GM21381 (cell line): ENCODE results near the gene GGA3.
"Not testable (repeated sequence)": the region's sequence is repeated elsewhere in the genome, so short reads cannot be mapped to it uniquely, and the experiment has no call there.

Experiments used
- ATAC-seq: cut with Tn5 transposase; IDR thresholded peaks from one replicate; pipeline ENCODE4 v1.9.1; 2021; ENCODE audit warnings: mild to moderate bottlenecking, moderate library complexity; ENCODE audit not compliant: unreplicated experiment

Gene GGA3, protein sequence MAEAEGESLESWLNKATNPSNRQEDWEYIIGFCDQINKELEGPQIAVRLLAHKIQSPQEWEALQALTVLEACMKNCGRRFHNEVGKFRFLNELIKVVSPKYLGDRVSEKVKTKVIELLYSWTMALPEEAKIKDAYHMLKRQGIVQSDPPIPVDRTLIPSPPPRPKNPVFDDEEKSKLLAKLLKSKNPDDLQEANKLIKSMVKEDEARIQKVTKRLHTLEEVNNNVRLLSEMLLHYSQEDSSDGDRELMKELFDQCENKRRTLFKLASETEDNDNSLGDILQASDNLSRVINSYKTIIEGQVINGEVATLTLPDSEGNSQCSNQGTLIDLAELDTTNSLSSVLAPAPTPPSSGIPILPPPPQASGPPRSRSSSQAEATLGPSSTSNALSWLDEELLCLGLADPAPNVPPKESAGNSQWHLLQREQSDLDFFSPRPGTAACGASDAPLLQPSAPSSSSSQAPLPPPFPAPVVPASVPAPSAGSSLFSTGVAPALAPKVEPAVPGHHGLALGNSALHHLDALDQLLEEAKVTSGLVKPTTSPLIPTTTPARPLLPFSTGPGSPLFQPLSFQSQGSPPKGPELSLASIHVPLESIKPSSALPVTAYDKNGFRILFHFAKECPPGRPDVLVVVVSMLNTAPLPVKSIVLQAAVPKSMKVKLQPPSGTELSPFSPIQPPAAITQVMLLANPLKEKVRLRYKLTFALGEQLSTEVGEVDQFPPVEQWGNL

DNA sequence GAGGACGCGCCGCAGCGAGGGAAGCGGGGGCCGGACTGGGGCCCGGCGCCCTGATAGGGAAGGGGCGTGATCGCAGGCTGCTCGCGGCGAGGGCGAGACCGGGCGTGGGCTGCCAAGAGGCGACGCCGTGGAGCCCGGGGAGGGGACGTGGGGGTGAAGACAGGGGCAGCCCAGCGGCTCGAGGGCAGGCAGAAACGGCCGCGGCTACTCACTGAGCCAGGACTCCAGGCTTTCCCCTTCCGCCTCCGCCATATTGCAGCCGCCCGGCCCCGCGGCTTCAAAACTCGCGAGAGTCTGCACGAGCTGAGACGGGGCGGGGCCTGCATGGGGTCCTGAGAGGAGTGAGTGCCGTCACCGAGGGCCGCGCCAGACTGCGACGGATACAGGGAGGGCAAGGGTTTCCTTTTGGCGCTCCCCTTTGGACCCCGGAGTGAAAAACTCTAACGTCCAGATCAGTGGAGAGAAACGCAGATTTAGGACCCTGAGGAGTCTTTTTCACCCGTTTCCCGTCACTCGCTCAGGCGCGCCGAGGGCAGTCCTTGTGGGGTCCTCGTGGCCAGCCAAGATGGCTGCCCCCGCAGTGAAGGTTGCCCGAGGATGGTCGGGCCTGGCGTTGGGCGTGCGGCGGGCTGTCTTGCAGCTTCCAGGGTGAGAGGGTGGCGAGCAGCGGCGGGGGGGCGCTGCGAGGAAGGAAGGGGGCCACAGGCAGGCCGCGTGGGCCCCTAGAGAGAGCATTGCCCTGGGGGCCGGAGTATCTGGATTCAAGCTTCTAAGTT is at the start of gene GGA3, which contains the start of gene MRPS7:
GGA3 (minus strand) TSS at position 271 of the 776 bp plus-strand sequence; CDS start at position 252, 19 bp downstream.
MRPS7 (plus strand) TSS at position 544 of the 776 bp plus-strand sequence; CDS start at position 566, 22 bp downstream.
- ATAC-seq: peak; percentile 93

DNA sequence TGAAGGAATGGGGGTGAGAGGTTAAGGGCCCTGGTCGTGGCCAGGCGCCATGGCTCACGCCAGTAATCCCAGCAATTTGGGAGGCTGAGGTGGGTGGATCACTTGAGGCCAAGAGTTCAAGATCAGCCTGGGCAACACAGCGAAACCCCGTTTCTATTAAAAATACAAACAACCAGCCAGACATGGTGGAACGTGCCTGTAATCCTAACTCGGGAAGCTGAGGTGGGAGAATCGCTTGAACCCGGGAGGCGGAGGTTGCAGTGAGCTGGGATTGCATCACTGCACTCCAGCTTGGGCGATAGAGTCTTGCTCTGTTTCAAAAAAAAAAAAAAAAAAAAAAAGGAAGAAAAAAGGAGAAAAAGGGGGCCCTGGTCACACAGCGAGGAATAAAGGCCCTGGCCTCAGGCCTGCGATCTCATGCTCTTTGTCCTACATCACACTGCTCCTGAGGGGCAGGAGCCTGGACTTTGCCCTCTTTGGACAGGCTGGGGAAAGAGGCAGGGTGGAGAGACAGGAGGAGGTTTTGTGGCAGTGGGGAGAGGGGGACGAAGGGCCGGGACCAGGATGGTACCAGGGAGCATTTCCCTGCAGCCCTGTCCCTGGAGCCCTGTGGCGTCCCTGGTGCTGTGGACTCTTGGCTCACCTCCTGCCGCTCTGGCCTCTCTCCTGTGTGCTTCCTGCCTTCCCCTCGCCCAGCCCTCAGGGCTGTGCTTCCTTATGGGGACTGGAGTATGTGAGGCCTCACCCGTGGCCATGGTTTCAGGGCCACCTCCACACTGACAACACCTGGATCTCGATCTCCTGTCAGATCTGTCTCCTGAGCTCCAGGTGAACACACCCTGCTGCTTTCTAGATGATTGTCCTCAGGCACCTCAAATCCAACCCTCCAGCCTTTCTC is 47.6 kb upstream of the GGA3 start:
- ATAC-seq: no peak

DNA sequence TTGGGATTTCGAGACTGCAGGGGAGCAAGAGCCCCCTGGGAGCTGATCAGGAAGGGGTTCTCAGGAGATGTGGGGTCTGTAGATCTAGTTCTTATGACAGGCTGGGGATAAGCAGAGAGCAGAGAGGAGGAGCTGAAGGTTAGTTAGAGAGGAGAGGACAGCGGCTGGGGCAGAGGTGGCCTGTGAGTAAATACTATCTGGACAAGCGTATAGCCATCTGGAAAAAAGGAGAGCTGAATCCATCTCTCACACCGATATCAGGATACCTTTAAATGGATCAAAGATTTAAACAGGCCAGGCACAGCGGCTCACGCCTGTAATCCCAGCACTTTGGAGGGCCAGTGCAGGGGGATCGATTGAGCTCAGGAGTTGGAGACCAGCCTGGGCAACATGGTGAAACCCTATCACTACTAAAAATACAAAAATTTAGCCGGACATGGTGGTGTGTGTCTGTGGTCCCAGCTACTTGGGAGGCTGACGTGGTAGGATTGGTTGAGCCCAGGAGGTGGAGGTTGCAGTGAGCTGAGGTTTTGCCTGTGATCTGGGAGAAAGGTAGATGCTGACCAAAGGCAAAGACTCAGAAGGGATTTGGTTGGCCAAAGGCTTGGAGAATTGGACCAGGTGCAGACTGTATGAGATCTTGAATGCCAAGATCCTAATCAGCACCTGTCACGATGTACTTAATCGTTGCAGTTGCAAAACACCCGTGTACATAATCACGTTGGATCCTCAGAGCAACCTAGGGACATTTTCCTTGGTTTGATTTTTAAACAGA is 46.7 kb upstream of the GGA3 start:
- ATAC-seq: no peak

DNA sequence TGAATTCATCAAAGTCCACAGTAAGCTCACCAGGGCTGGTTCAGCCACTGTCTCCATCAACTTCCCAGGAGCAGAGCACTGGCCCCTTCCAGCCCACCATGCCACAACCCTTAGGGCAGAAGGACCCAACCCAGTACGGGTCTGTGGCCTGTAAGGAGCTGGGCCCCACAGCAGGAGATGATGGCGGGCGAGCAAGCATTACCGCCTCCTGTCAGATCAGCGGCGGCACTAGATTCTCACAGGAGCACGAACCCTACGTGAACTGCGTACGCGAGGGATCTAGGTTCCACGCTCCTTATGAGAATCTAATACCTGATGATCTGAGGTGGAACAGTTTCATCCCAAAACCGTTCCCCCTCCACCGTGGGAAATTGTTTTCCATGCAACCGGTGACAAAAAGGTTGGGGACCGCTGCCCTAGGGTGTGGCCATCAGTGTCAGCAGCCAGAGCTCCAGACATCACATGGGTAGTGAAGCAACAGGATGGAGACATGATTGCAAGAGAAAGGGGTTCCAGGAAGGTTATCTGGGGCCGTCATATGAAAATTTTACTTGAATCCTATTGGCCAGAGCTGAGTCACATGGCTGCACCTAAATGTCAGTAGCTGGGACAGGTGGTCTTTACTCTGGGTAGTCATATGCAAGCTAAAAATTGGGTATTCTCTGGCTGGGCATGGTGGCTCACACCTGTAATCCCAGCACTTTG is 40.2 kb upstream of the GGA3 start:
- no peak for ATAC-seq

DNA sequence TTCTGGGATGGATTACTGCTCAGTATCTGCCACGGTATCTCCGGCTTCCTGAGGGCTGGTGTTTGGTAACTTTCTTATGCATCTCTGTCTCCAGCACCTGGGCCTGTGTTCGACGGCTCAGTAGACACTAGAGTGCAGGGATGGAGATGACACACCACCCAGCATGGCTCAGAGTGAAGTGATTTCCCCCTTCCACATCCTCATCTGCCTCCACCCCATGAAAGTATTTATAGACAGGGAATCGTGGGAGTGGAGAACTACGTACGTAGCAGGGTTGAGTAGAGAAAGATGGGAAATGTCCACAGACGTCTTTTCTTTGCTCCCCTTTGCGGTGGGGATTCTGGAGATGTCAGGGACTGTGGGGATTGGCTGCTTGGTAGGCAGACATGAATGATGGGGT is 39.6 kb upstream of the GGA3 start:
- ATAC-seq: no peak

DNA sequence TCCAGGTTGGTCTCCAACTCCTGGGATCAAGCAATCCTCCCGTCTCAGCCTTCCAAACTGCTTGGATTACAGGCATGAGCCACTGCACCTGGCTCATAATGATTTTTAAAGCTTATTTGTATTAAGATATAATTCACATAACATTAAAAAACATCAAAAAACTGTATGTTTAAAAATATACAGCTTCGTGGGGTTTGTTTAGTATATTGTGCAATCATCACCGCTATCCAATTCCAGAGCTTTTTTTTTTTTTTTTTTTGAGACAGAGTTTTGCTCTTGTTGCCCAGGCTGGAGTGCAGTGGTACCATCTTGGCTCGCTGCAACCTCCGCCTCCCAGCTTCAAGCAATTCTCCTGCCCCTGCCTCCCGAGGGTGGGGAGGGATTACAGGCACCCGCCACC is 38.9 kb upstream of the GGA3 start:
- no peak for ATAC-seq

DNA sequence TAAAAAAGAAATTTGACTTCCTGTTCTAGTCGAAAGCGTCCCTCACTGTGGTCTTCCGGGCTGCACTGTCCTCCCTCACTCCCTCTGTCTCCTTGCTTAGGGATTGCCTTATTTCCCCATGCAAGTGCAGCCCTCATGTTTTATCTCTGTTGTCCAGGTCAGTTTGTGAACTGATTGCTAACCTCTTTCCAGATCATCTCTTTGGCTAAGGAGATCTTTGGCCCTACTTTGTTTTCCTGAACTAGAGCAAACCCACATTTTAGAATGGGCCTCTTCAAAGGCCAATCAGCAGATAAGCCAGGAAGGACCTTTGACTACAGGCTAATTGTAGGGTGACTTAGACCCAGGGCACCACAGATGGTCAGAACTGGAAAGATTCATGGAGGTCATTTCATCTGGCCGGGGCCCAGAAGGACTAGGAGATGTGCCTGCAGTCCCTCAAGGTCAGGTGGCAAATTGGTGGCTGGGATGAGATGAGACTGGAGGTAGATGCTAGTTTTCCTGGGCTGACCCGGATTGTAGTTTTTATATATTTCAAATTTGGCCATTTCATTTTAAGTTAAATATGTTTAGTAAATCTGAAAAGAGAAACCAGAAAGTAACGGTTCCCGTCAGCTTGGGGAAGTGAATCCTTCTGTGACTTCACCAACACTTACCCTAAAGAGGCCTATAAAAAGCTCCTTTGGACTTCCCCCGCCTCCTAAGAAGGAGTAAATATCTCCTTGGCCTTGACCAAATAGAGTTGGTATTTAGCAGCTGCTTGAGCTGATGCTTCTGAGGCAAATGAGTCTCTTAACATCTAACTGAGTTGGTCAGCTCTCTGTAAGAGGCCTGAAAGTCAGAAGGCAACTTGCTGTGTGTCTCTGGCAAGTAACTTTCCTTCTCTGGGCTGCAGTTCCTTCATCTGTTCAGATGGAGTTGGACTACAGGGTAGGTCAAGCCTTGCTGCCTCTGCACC is 34.1 kb upstream of the GGA3 start:
- ATAC-seq: peak; percentile 58

DNA sequence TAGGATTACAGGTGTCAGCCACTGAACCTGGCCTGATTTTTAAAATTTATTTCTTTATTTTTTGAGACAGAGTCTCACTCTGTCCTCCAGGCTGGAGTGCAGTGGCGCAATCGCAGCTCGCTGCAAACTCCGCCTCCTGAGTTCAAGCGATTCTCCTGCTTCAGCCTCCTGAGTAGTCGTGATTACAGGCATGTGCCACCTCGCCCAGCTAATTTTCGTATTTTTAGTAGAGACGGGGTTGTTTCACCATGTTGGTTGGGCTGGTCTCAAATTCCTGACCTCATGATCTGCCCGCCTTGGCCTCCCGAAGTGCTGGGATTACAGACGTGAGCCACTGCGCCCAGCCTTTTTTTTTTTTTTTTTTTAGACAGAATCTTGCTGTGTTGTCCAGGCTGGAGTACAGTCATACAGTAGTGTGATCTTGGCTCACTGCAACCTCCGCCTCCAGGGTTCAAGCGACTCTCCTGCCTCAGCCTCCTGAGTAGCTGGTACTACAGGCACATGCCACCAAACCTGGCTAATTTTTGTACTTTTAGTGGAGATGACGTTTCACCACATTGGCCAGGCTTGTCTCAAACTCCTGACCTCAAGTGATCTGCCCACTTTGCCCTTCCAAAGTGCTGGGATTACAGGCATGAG is 31.5 kb upstream of the GGA3 start:
- not testable (repeated sequence) for ATAC-seq

DNA sequence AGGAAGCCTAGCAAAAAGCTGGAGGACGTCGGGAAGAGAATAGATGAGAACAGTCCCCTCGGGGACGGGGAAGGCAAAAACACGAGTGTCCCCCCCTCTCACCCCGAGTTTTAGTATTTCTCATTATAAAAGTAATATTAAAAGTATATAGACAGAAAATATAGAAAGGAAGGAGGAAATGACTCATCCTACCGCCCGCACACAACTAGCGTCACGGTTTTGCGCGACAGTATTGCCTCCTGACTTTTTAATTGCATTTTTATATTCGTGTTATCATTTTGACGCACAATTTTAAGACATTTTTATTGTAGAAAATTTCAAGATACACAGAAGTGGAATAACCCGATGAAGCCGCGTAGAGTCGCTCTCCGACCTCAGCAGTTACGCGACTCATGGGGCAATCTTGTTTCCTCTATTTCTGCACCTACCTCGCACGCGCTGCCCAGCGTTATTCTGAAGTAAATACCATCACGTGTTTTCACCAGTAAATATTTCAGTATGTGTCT is 28.5 kb upstream of the GGA3 start:
- ATAC-seq: peak; percentile 18

DNA sequence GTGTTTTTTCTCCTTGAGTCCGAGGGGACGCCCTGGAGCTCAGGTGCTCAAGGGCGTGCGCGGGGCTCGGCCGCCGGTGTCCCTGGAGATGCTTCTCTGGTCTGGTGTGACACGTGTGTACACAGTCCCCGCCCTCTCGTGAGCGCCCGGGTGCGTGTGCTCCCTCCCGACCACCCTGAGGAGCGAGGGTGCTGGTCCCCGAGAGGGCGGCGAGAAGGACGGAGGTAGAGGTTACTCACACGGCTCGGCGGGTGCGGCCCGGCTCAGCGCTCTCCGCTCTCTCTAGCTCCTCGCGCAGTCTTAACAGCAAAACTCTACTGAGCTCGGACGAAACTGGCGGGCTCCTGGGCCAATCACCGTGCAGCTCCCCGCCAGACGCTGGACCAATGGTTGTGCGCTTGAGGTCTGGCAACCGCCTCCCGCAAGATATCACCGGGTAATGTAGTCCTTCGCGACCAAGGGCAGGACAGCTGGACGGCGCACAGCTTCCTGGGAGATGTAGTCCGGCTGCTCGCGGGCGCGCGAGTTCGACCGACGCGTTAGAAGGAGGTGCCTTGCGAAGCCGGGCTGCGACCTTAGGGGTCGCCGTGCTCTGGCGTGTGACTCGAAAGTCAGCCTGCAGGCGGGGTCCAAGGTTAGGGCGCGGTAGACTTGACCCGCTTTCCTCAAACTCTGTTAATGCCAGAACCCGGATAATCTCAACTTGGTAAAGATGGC is 27.9 kb upstream of the GGA3 start, which contains the start of gene SLC25A19:
SLC25A19 (minus strand) TSS at position 319 of the 717 bp plus-strand sequence. CDS start 2,669 bp downstream, outside the sequence.
- peak; percentile 86 for ATAC-seq

DNA sequence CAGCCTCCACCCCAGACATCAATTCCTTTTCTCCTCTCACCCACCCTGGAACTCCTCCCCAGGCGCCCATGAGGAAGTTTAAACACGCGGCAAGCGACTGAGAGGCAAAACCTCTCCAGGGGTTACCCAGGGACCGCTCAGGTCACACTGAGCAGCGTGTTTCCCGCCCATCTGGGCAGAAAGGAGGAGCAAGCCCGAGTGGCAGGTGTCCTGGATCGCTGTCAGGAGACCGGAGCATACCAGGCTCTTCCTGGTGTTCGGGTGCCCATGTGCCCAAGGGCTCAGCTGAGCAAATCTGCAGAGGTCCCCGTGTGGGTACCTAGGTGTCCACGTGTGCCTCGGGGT is 27.3 kb upstream of the GGA3 start:
- ATAC-seq: peak; percentile 16

DNA sequence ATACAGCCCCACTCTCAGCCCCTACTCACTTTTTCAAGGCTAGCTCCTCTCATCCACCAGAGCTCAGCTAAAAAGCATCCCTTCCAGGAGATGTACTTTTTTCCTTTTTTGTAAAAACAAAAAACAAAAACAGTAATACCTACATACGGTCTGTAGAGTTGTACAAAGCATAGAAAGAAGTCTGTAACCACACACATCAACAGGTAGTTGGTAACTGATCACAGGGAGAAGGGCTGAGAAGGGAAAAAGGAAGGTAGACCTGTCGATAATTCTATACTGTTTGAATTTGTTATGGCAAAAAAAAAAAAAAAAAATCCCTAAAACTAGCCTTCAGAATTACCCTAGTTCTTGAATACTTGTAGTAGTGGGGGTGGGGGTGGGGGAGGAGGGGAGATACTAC is 27.0 kb upstream of the GGA3 start:
- ATAC-seq: no peak

DNA sequence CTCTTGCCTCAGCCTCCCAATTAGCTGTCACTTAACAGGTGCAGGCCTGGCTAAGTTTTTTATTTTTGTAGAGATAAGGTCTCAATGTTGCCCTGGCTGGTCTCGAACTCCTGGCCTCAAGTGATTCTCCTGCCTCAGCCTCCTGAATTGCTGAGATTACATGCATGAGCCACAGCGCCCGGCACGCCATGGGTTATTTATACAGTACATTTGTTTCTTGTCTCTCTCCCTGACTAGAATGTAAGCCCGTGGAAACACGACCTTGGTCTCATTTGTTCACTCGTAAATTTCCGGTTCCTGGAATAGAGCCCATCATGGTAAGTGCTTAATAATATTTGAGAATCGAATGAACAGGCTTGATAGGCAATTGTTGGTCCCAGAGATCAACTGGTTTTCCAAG is 25.8 kb upstream of the GGA3 start:
- ATAC-seq: no peak

DNA sequence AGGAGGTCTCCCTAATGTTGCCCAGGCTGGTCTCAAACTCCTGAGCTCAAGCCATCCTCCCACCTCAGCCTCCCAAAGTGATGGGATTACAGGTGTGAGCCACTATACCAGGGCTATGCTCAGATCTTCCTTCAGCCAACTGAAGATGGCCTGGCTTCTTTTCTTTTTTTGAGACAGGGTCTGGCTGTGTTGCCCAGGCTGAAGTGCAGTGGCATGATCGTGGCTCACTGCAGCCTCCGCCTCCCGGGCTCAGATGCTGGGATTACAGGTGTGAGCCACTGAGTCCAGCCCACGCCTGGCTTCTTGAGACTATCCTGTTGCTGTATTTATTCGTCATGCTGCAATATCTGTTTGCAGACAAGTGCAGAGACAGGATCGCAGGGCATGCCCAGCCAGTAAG is 23.7 kb upstream of the GGA3 start:
- ATAC-seq: no peak

DNA sequence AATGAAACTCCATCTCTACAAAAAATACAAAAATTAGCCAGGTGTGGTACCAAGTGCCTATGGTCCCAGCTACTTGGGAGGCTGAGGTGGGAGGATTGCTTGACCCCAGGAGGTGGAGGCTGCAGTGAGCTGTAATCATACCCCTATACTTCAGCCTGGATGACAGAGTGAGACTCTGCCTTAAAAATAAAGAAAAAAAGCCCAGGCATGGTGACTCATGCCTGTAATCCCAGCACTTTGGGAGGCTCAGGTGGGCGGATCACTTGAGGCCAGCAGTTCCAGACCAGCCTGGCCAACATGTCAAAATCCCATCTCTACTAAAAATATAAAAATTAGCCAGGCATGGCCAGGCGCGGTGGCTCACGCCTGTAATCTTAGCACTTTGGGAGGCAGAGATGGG is 18.8 kb upstream of the GGA3 start:
- ATAC-seq: not testable (repeated sequence)

DNA sequence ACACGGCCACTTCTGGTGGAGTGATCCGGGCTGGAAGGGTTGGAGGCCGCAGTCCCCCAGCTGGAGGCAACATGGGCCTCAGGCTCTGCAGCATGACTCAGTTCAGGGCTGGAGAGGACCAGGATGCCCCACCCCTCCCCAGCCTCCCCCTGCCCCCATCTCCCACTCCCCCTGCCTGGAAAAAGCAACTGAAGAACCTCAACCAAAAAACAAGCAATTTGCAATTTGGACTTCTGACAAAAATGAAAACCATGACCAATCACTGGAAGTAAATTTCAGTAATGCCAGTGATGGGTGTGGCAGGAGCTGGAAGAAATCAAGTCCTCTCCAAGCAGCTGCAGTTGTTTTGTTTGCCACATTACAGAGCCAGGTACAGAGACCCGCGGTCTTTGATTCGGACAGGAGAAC is 16.3 kb upstream of the GGA3 start:
- ATAC-seq: no peak
